H9 (cell line): ENCODE results near the gene CDRT4. TPM values are rescaled to one million over a fixed set of nuclear protein-coding genes. Genes with fewer than 3 reads are reported as not detected.

Experiments
- DNase-seq: peaks from one replicate; pipeline ENCODE4 v3.0.0-alpha.2; 2017
- H2AFZ ChIP-seq: one replicate; pipeline ENCODE4 v1.6.1; 2013; ENCODE audit warnings: mild to moderate bottlenecking, low read length, control low read depth, moderate library complexity
- H2AK5ac ChIP-seq: 2 replicates; pipeline ENCODE4 v1.6.1; 2013; ENCODE audit warnings: low read length, control low read depth, mixed read lengths; ENCODE audit not compliant: insufficient read length
- H2BK120ac ChIP-seq: one replicate; pipeline ENCODE4 v1.6.1; 2013; ENCODE audit warnings: low read depth, mild to moderate bottlenecking, low read length, control low read depth, inconsistent platforms; ENCODE audit not compliant: poor library complexity, severe bottlenecking
- H2BK12ac ChIP-seq: 2 replicates; pipeline ENCODE4 v1.6.1; 2013; ENCODE audit warnings: low read length, control low read depth, mixed read lengths, low read depth; ENCODE audit not compliant: insufficient read length
- H2BK15ac ChIP-seq: 2 replicates; pipeline ENCODE4 v1.6.1; 2013; ENCODE audit warnings: low read depth, low read length, control low read depth
- H2BK20ac ChIP-seq: one replicate; pipeline ENCODE4 v1.6.1; 2013; ENCODE audit warnings: low read depth, mild to moderate bottlenecking, low read length, control low read depth, inconsistent platforms; ENCODE audit not compliant: poor library complexity, severe bottlenecking
- H2BK5ac ChIP-seq: 2 replicates; pipeline ENCODE4 v1.6.1; 2013; ENCODE audit warnings: low read length, control low read depth, mixed read lengths; ENCODE audit not compliant: insufficient read length
- H3K14ac ChIP-seq: 2 replicates; pipeline ENCODE4 v1.6.1; 2013; ENCODE audit warnings: low read length, control low read depth; ENCODE audit not compliant: insufficient read depth
- H3K18ac ChIP-seq: 2 replicates; pipeline ENCODE4 v1.6.1; 2013; ENCODE audit warnings: low read depth, mild to moderate bottlenecking, mixed read lengths, low read length, control low read depth; ENCODE audit not compliant: insufficient read length
- H3K23ac ChIP-seq: 2 replicates; pipeline ENCODE4 v1.6.1; 2013; ENCODE audit warnings: low read length, control low read depth, mixed read lengths, low read depth; ENCODE audit not compliant: insufficient read length
- H3K23me2 ChIP-seq: 2 replicates; pipeline ENCODE4 v1.6.1; 2013; ENCODE audit warnings: low read depth, mild to moderate bottlenecking, mixed read lengths, low read length, control low read depth; ENCODE audit not compliant: insufficient read length, poor library complexity, severe bottlenecking
- H3K27ac ChIP-seq: 2 replicates; pipeline ENCODE4 v1.5.1; 2013; ENCODE audit warnings: low read length, control low read depth, mixed read lengths, low read depth; ENCODE audit not compliant: insufficient read length
- H3K27me3 ChIP-seq: 2 replicates; pipeline ENCODE4 v1.6.1; 2013; ENCODE audit warnings: low read length, control low read depth, inconsistent platforms; ENCODE audit not compliant: insufficient read depth
- H3K4ac ChIP-seq: 2 replicates; pipeline ENCODE4 v1.6.1; 2013; ENCODE audit warnings: low read depth, mild to moderate bottlenecking, control low read depth, inconsistent platforms, low read length, moderate library complexity
- H3K4me1 ChIP-seq: 2 replicates; pipeline ENCODE4 v1.6.1; 2013; ENCODE audit warnings: low read length, control low read depth, inconsistent platforms; ENCODE audit not compliant: insufficient read depth
- H3K4me2 ChIP-seq: 2 replicates; pipeline ENCODE4 v1.6.1; 2013; ENCODE audit warnings: low read length, control low read depth, mixed read lengths; ENCODE audit not compliant: insufficient read length, insufficient read depth
- H3K56ac ChIP-seq: 2 replicates; pipeline ENCODE4 v1.6.1; 2013; ENCODE audit warnings: low read depth, mild to moderate bottlenecking, mixed read lengths, low read length, control low read depth; ENCODE audit not compliant: insufficient read length
- H3K79me1 ChIP-seq: 2 replicates; pipeline ENCODE4 v1.6.1; 2013; ENCODE audit warnings: low read depth, mild to moderate bottlenecking, moderate library complexity, low read length, control low read depth, inconsistent platforms; ENCODE audit not compliant: insufficient read depth, poor library complexity, severe bottlenecking
- H3K79me2 ChIP-seq: 2 replicates; pipeline ENCODE4 v1.6.1; 2013; ENCODE audit warnings: low read length, control low read depth, inconsistent platforms; ENCODE audit not compliant: insufficient read depth
- H3K9ac ChIP-seq: 2 replicates; pipeline ENCODE4 v1.6.1; 2013; ENCODE audit warnings: low read length, control low read depth, mixed read lengths; ENCODE audit not compliant: insufficient read length; ENCODE audit errors: extremely low read depth
- H3K9me3 ChIP-seq: one replicate; pipeline ENCODE4 v1.6.1; 2013; ENCODE audit warnings: low read depth, low read length, inconsistent platforms; ENCODE audit not compliant: control insufficient read depth
- H3T11ph ChIP-seq: one replicate; pipeline ENCODE4 v1.6.1; 2013; ENCODE audit warnings: mild to moderate bottlenecking, low read length, control low read depth, inconsistent platforms
- H4K20me1 ChIP-seq: one replicate; pipeline ENCODE4 v1.6.1; 2013; ENCODE audit not compliant: control insufficient read depth, insufficient read length, insufficient read depth
- H4K5ac ChIP-seq: 2 replicates; pipeline ENCODE4 v1.6.1; 2013; ENCODE audit warnings: low read depth, mild to moderate bottlenecking, mixed read lengths, low read length, control low read depth; ENCODE audit not compliant: insufficient read length
- H4K8ac ChIP-seq: replicated peaks from 2 replicates; pipeline ENCODE4 v1.6.1; 2013; ENCODE audit warnings: low read length, control low read depth, mixed read lengths, low read depth; ENCODE audit not compliant: insufficient read length
- H4K91ac ChIP-seq: 2 replicates; pipeline ENCODE4 v1.6.1; 2013; ENCODE audit warnings: low read depth, mild to moderate bottlenecking, moderate library complexity, mixed read lengths, low read length, control low read depth; ENCODE audit not compliant: insufficient read length
- H3K27ac Mint-ChIP-seq, 3 experiments: 2 replicates in 2 of 3; 3 replicates in 1 of 3; pipeline ENCODE4 v1.8.0; 2020 to 2021; ENCODE audit warnings: mixed read lengths in 3 of 3, mild to moderate bottlenecking in 1 of 3, moderate library complexity in 1 of 3
- H3K27me3 Mint-ChIP-seq: 2 replicates; pipeline ENCODE4 v1.8.0; 2021; ENCODE audit warnings: low read depth, mild to moderate bottlenecking, moderate library complexity, mixed read lengths
- H3K36me3 Mint-ChIP-seq, 3 experiments: 2 replicates in 2 of 3; 3 replicates in 1 of 3; pipeline ENCODE4 v1.8.0; 2020 to 2021; ENCODE audit warnings: low read depth in 3 of 3, mixed read lengths in 3 of 3; ENCODE audit not compliant: insufficient read depth in 1 of 3
- H3K4me1 Mint-ChIP-seq, 2 experiments: 2 replicates each; pipeline ENCODE4 v1.8.0; 2020; ENCODE audit warnings: mixed read lengths in 2 of 2
- H3K4me3 Mint-ChIP-seq, 2 experiments: 2 replicates in 1 of 2; 3 replicates in 1 of 2; pipeline ENCODE4 v1.8.0; 2020 to 2021; ENCODE audit warnings: mild to moderate bottlenecking in 2 of 2, mixed read lengths in 2 of 2, moderate library complexity in 1 of 2
- H3K9me3 Mint-ChIP-seq, 2 experiments: 2 replicates in 1 of 2; 3 replicates in 1 of 2; pipeline ENCODE4 v1.8.0; 2020; ENCODE audit warnings: mild to moderate bottlenecking in 2 of 2, mixed read lengths in 2 of 2, moderate library complexity in 1 of 2
- WGBS: extraction: QIAGEN DNeasy Blood & Tissue Kit; methylation state at CpG from one replicate; pipeline ENCODE4 v1.1.7; 2013; ENCODE audit warnings: missing lambda C conversion rate, low lambda C conversion rate, mixed read lengths; ENCODE audit not compliant: insufficient read length; ENCODE audit errors: extremely low coverage; 5-methylcytosine and 5-hydroxymethylcytosine counted together
- total RNA-seq: library from RNA; stranded (reverse); gene quantifications from 2 replicates; pipeline ENCODE4 v1.2.1, GENCODE V29; 2021
- TF ChIP-seq, protein P1 (sequence below): fragments of 200-600 bp; sonication (generic); conservative IDR thresholded peaks from 3 replicates; pipeline ENCODE4 v1.8.0; 2021; ENCODE audit warnings: antibody characterized with exemption, mild to moderate bottlenecking

CDRT4 gene
- total RNA-seq, 1 experiment from 2014 or later: 3.8 TPM

- Mint-ChIP-seq H3K27ac (no peak overlapping the region; a peak in 1 of 7 replicates), H3K4me3 (no peak overlapping the region), H3K36me3 (peaks cover 35 to 59% (median 47%) of the 10 kb centered on the region in 3 experiments), H3K9me3 (peaks cover 3 to 4% of the 10 kb centered on the region in 2 experiments; a peak in 3 of 5 replicates), H3K27me3 (no peaks in the 10 kb centered on the region), H3K4me1 (peaks cover 29 to 32% of the 10 kb centered on the region in 2 experiments)
- no peak overlapping the region for H2BK120ac ChIP-seq
- no peak overlapping the region for H2BK5ac ChIP-seq
- TF ChIP-seq, protein P1, sequence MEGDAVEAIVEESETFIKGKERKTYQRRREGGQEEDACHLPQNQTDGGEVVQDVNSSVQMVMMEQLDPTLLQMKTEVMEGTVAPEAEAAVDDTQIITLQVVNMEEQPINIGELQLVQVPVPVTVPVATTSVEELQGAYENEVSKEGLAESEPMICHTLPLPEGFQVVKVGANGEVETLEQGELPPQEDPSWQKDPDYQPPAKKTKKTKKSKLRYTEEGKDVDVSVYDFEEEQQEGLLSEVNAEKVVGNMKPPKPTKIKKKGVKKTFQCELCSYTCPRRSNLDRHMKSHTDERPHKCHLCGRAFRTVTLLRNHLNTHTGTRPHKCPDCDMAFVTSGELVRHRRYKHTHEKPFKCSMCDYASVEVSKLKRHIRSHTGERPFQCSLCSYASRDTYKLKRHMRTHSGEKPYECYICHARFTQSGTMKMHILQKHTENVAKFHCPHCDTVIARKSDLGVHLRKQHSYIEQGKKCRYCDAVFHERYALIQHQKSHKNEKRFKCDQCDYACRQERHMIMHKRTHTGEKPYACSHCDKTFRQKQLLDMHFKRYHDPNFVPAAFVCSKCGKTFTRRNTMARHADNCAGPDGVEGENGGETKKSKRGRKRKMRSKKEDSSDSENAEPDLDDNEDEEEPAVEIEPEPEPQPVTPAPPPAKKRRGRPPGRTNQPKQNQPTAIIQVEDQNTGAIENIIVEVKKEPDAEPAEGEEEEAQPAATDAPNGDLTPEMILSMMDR: no peak
- no peaks in the 10 kb centered on the region for H3K79me2 ChIP-seq
- peaks cover 6% of the 10 kb centered on the region; the same call in 1 of the 2 replicates for H3K4me1 ChIP-seq
- no peak overlapping the region for H2AK5ac ChIP-seq
- H3K27me3 ChIP-seq: no peaks in the 10 kb centered on the region
- H3K9me3 ChIP-seq: no peaks in the 10 kb centered on the region
- no peak overlapping the region for H3T11ph ChIP-seq
- no peaks in the 10 kb centered on the region for H4K20me1 ChIP-seq
- no peak overlapping the region for H3K4me2 ChIP-seq
- H3K4ac ChIP-seq: no peak overlapping the region
- H3K23me2 ChIP-seq: no peaks in the 10 kb centered on the region
- no peak overlapping the region for H3K56ac ChIP-seq
- no peak overlapping the region for H2AFZ ChIP-seq
- no peak for DNase-seq
- H3K9ac ChIP-seq: no peak overlapping the region
- no peak overlapping the region for H3K23ac ChIP-seq
- H4K91ac ChIP-seq: no peak overlapping the region
- WGBS: no CpG with 5 or more reads among the region's 4 CpGs
- H3K79me1 ChIP-seq: no peaks in the 10 kb centered on the region
- H4K5ac ChIP-seq: no peak overlapping the region
- no peak overlapping the region for H3K18ac ChIP-seq
- no peak overlapping the region for H2BK12ac ChIP-seq
- no peak overlapping the region for H3K27ac ChIP-seq
- no peak overlapping the region for H2BK15ac ChIP-seq
- no peak overlapping the region for H2BK20ac ChIP-seq
- no peak overlapping the region for H4K8ac ChIP-seq
- no peak overlapping the region for H3K14ac ChIP-seq
Measured at GRCh38 chr17:15492186-15492585, 24.8 kb upstream of the CDRT4 start.
